ENCODE results near the gene CYP39A1. TPM values are rescaled to one million over a fixed set of nuclear protein-coding genes. Genes with fewer than 3 reads are reported as not detected.

The CYP39A1 gene
- total RNA-seq, 2 experiments from 2014 or later, result not detected

GRCh38 chr6:46688117-46688965 lies 35.7 kb upstream of the CYP39A1 start:
- H3K27me3 ChIP-seq (ENCODE audit: control insufficient read depth in 1 of 2, insufficient read depth in 2 of 2, low read length in 2 of 2), result no peaks in the 10 kb centered on the region
- DNase-seq (peak in 1 of 14 experiments; percentile 12), ATAC-seq (ENCODE audit: poor library complexity) (no peak)
- H3K36me3 ChIP-seq (ENCODE audit: insufficient read depth, low read length), result no peaks in the 10 kb centered on the region
- TF ChIP-seq CTCF (IDR thresholded peaks at IDR 0.05), result no peak
- H3K4me3 Mint-ChIP-seq, result no peak overlapping the region
- H3K27me3 Mint-ChIP-seq, result peaks cover 18% of the 10 kb centered on the region
- H3K9me3 ChIP-seq (ENCODE audit: control insufficient read depth in 1 of 2, insufficient read depth in 1 of 2, low read length in 2 of 2), result peaks cover 0 to 16% of the 10 kb centered on the region in 2 experiments
- H3K4me1 ChIP-seq (ENCODE audit: insufficient read depth, low read length), result no peaks in the 10 kb centered on the region
- H3K4me1 Mint-ChIP-seq (ENCODE audit: low read depth), result no peaks in the 10 kb centered on the region
- no peak overlapping the region for H3K27ac ChIP-seq (ENCODE audit: low read depth in 1 of 2, low read length in 2 of 2)
- no peaks in the 10 kb centered on the region for H3K9me3 Mint-ChIP-seq
- ChIA-PET POLR2A (no interaction called here), CTCF (no interaction called here)
- intact Hi-C loops (cut with DNase I, micrococcal nuclease), result no loop called here
- H3K36me3 Mint-ChIP-seq (ENCODE audit: low read depth), result no peaks in the 10 kb centered on the region
- H3K4me3 ChIP-seq (ENCODE audit: low read length), result no peak overlapping the region
- H3K27ac Mint-ChIP-seq, result no peak overlapping the region

- H3K4me3 Mint-ChIP-seq, result no peak within 1 kb of the TSS
- ATAC-seq (ENCODE audit: poor library complexity), result no peak
- POLR2A ChIA-PET, result no interaction called here
Observed at GRCh38 chr6:46687619-46688097, 35.0 kb upstream of the CYP39A1 start, which contains the start of gene TDRD6. TSS of gene TDRD6 (plus strand) at chr6:46687885. CDS start at chr6:46688129, 244 bp downstream.

GRCh38 chr6:46684771-46685170 lies 32.2 kb upstream of the CYP39A1 start:
- H3K9me3 Mint-ChIP-seq, result no peaks in the 10 kb centered on the region
- no peaks in the 10 kb centered on the region for H3K36me3 Mint-ChIP-seq (ENCODE audit: low read depth)
- DNase-seq (no peak), ATAC-seq (ENCODE audit: poor library complexity) (no peak)
- H3K36me3 ChIP-seq (ENCODE audit: insufficient read depth, low read length), result no peaks in the 10 kb centered on the region
- H3K27me3 ChIP-seq (ENCODE audit: control insufficient read depth in 1 of 2, insufficient read depth in 2 of 2, low read length in 2 of 2), result peaks cover 0 to 9% of the 10 kb centered on the region in 2 experiments
- ChIA-PET CTCF (no interaction called here), POLR2A (no interaction called here)
- no peaks in the 10 kb centered on the region for H3K4me1 ChIP-seq (ENCODE audit: insufficient read depth, low read length)
- H3K27ac ChIP-seq (ENCODE audit: low read depth in 1 of 2, low read length in 2 of 2), result no peak overlapping the region
- H3K4me1 Mint-ChIP-seq (ENCODE audit: low read depth), result no peaks in the 10 kb centered on the region
- H3K4me3 ChIP-seq (ENCODE audit: low read length), result no peak overlapping the region
- peaks cover 18% of the 10 kb centered on the region for H3K27me3 Mint-ChIP-seq
- TF ChIP-seq CTCF (IDR thresholded peaks at IDR 0.05), result no peak
- no peak overlapping the region for H3K27ac Mint-ChIP-seq
- peaks cover 0 to 16% of the 10 kb centered on the region in 2 experiments for H3K9me3 ChIP-seq (ENCODE audit: control insufficient read depth in 1 of 2, insufficient read depth in 1 of 2, low read length in 2 of 2)
- intact Hi-C loops (cut with DNase I, micrococcal nuclease), result no loop called here
- no peak overlapping the region for H3K4me3 Mint-ChIP-seq

More at GRCh38 chr6:46687619-46688097, 35.0 kb upstream of the CYP39A1 start, which contains the start of gene TDRD6:
- intact Hi-C loops (cut with DNase I, micrococcal nuclease), result no loop called here
- H3K4me3 ChIP-seq (ENCODE audit: low read length), result no peak within 1 kb of the TSS
- H3K9me3 ChIP-seq (ENCODE audit: control insufficient read depth in 1 of 2, insufficient read depth in 1 of 2, low read length in 2 of 2), result peaks cover 0 to 16% of the 10 kb centered on the region in 2 experiments
- peak in 1 of 14 experiments; percentile 11 for DNase-seq
- no peaks in the 10 kb centered on the region for H3K27me3 ChIP-seq (ENCODE audit: control insufficient read depth in 1 of 2, insufficient read depth in 2 of 2, low read length in 2 of 2)
- Mint-ChIP-seq H3K27ac (no peak within 1 kb of the TSS), H3K9me3 (no peaks in the 10 kb centered on the region), H3K27me3 (peaks cover 16% of the 10 kb centered on the region), H3K36me3 (ENCODE audit: low read depth) (no peaks in the 10 kb centered on the region), H3K4me1 (ENCODE audit: low read depth) (no peaks in the 10 kb centered on the region)
- no peaks in the 10 kb centered on the region for H3K4me1 ChIP-seq (ENCODE audit: insufficient read depth, low read length)
- H3K27ac ChIP-seq (ENCODE audit: low read depth in 1 of 2, low read length in 2 of 2), result no peak within 1 kb of the TSS
- no peaks in the 10 kb centered on the region for H3K36me3 ChIP-seq (ENCODE audit: insufficient read depth, low read length)
- CTCF ChIA-PET, result no interaction called here
- TF ChIP-seq CTCF (IDR thresholded peaks at IDR 0.05), result no peak
